HG02588 (cell line): ENCODE data around the gene SRCIN1.
"Not testable (repeated sequence)": the region's sequence is repeated elsewhere in the genome, so short reads cannot be mapped to it uniquely, and the experiment has no call there.

ENCODE experiments used
- ATAC-seq: cut with Tn5 transposase; IDR thresholded peaks from one replicate; pipeline ENCODE4 v1.9.1; 2021; ENCODE audit warnings: mild to moderate bottlenecking, moderate library complexity; ENCODE audit not compliant: unreplicated experiment

The SRCIN1 gene

GRCh38 chr17:38551121-38551520 lies 54.6 kb downstream of the SRCIN1 start:
- ATAC-seq = no peak

GRCh38 chr17:38550661-38551060 lies 55.1 kb downstream of the SRCIN1 start:
- ATAC-seq = no peak

- no peak for ATAC-seq
These were observed 56.5 kb downstream of the SRCIN1 start for GRCh38 chr17:38549285-38549684.

DNA sequence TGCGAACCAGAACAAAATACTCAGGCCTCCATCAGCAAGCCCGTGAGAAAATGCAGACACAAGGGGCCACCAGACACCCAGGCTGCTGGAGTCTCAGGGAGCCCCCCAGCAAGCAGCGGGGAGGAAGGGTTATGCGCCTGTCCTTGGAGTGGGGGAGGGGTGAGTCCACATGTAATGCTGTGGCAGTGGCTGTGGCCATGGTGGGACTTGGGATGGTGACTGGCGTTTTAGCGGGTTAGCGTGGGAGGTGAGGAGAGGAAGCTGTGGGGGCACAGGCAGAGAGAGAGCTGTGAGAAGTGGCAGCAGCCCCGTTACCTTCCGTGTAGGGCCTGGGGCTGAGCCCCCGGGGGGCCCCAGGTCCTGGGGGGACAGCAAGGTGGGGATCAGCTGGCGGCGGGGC lies 58.3 kb downstream of the SRCIN1 start:
- ATAC-seq = no peak

GRCh38 chr17:38546396-38546795 lies 59.4 kb downstream of the SRCIN1 start:
- ATAC-seq = no peak

GRCh38 chr17:38545531-38546225 lies 60.1 kb downstream of the SRCIN1 start:
- ATAC-seq = no peak

DNA sequence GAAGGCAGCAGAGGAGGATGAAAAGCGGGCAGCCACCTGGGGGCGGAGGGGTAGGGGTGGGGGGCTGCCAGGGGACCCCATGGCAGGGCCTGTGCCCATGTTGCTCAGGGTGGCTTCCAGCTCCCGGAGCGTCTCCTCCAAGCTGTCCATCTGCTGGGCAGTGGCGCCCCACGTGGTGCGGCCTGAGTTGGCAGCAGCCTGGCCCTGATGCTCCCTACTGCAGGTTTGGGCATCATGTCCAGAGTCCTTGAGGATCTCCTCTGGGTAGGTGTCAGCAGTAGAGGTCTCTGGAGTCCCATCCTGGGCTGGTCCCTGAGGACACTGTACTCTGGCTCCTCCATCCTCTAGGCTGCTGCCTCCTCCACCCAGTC lies 60.9 kb downstream of the SRCIN1 start:
- no peak for ATAC-seq

GRCh38 chr17:38544175-38544838 lies 61.4 kb downstream of the SRCIN1 start:
- ATAC-seq = no peak

- no peak for ATAC-seq
These were observed 62.2 kb downstream of the SRCIN1 start for GRCh38 chr17:38543403-38544174.

- ATAC-seq = no peak
These were observed 63.5 kb downstream of the SRCIN1 start for GRCh38 chr17:38542286-38542685.

- no peak for ATAC-seq
These were observed 64.5 kb downstream of the SRCIN1 start for GRCh38 chr17:38541281-38541680.

- no peak for ATAC-seq
These were observed 65.2 kb downstream of the SRCIN1 start for GRCh38 chr17:38540514-38541045.

DNA sequence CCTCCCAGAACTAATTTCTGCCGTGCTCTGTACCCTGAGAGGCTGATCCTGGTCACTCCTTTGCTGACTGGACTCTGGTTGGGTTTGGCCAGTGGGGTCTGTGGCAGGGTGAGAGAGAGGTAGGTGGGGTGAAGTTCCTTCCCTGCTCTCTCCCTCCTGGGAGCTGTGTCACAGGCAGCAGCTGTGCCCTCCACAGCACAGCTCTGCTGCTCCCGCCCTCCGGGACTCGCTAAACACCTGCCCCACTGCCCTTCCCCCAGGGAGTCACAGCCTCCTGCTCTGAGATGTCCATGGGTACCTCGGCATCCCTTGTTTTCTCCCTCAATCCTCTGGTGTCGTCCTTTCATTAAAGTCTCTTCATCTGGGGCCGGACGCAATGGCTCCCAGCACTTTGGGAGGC lies 66.4 kb downstream of the SRCIN1 start:
- no peak for ATAC-seq

DNA sequence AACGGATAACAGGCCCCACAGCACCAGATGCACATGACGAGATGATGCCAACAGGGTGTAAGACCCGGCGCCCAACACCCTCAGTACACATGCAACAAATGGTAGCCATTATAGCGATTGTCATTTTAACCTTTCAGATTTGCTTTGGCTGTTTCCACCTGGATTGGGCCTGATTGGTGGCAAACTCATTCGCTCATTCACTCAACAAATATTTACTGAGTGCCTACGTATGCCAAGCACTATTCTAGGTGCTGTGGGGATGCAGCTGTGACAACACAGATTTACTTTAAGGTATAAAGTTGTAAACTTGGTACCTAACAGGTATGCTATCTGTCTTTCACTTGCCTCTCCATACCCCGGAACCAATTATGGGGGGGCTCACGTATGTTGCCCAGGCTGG lies 66.8 kb downstream of the SRCIN1 start:
- ATAC-seq = no peak

DNA sequence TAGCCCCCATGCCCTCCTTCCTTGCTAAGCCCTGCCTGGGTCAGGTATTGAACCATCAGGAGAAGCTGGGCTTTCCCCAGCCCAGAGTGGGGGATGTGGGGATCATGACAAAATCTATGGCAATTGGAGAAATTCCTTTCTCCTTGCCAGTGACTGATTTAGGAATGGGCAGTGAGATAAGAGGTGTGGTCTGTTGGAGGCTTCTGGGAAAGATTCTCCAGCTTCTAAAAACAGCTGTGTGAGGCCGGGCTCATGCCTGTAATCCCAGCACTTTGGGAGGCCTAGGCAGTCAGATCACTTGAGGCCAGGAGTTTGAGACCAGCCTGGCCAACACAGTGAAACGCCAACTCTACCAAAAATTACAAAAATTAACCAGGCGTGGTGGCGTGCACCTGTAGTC lies 69.1 kb downstream of the SRCIN1 start:
- ATAC-seq = no peak

- no peak for ATAC-seq
These were observed 69.9 kb downstream of the SRCIN1 start for GRCh38 chr17:38535886-38536285.

DNA sequence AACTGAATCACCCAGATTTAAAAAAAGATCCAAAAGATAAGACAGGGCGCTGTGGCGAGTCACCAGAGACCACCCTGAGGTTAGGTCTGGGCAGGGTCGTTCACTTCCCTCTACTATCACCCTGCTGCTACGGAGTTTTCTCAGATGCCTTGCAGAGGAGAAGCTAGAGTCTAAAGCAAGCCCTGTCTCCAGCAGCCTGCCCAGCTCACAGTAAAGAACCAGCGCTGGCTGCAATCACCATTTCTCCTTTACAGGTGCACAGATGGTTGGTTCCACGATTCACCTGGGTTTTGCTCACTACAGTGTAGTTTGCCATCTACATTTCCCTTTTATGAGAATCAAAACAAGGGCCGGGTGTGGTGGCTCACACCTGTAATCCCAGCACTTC lies 71.3 kb downstream of the SRCIN1 start:
- no peak for ATAC-seq

GRCh38 chr17:38533866-38534497 lies 71.8 kb downstream of the SRCIN1 start:
- ATAC-seq = no peak

GRCh38 chr17:38533241-38533640 lies 72.5 kb downstream of the SRCIN1 start:
- ATAC-seq = no peak

DNA sequence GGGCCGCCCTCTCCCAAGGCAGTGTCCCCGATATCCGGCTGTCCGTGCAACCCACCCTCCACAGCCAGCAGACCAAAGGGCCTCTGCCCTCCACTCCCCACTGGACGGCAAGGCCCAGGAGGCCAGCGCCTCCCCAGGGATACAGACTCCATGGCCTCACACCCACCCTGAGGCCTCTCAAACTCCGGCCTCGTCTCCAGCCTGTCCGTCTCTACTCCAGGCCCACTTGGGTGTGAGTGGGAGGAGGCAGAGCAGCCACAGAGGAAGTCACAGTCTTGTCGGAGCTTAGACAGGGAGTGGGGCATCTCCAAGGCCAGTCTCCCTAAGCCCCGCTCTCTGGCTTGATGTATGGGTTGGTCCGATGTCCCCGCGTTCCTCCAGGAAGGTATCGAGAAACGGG lies 73.3 kb downstream of the SRCIN1 start:
- no peak for ATAC-seq

GRCh38 chr17:38531761-38532160 lies 74.0 kb downstream of the SRCIN1 start:
- ATAC-seq = not testable (repeated sequence)
